HG02623 (cell line): ENCODE results near the gene STK17B.
"Not testable (repeated sequence)": the region's sequence is repeated elsewhere in the genome, so short reads cannot be mapped to it uniquely, and the experiment has no call there.

ENCODE experiments used
- ATAC-seq: cut with Tn5 transposase; IDR thresholded peaks from one replicate; pipeline ENCODE4 v1.9.1; 2021; ENCODE audit warnings: moderate library complexity; ENCODE audit not compliant: unreplicated experiment

The STK17B gene

GRCh38 chr2:196171248-196171871 is at the start of gene STK17B:
Gene STK17B (minus strand): TSS chr2:196171578. CDS start chr2:196163383, 8,195 bp downstream.
- peak; percentile 50 for ATAC-seq

GRCh38 chr2:196220671-196221070 is 49.3 kb upstream of the STK17B start:
- no peak for ATAC-seq

- ATAC-seq, result no peak
Observed at GRCh38 chr2:196219671-196220070, 48.3 kb upstream of the STK17B start.

GRCh38 chr2:196218106-196218505 is 46.7 kb upstream of the STK17B start:
- ATAC-seq, result no peak

- ATAC-seq, result no peak
Observed at GRCh38 chr2:196217116-196217515, 45.7 kb upstream of the STK17B start.

- ATAC-seq, result no peak
Observed at GRCh38 chr2:196215376-196215775, 44.0 kb upstream of the STK17B start.

GRCh38 chr2:196214156-196214555 is 42.8 kb upstream of the STK17B start:
- ATAC-seq, result no peak

GRCh38 chr2:196213252-196213980 is 42.0 kb upstream of the STK17B start:
- no peak for ATAC-seq

- ATAC-seq, result no peak
Observed at GRCh38 chr2:196208915-196209314, 37.5 kb upstream of the STK17B start.

GRCh38 chr2:196206804-196207203 is 35.4 kb upstream of the STK17B start:
- no peak for ATAC-seq

GRCh38 chr2:196205881-196206435 is 34.6 kb upstream of the STK17B start:
- ATAC-seq, result no peak

- no peak for ATAC-seq
Observed at GRCh38 chr2:196205011-196205766, 33.8 kb upstream of the STK17B start.

- no peak for ATAC-seq
Observed at GRCh38 chr2:196201229-196202009, 30.0 kb upstream of the STK17B start.

- peak; percentile 98 for ATAC-seq
Observed at GRCh38 chr2:196200557-196200956, 29.2 kb upstream of the STK17B start.

- ATAC-seq, result no peak
Observed at GRCh38 chr2:196195758-196196157, 24.4 kb upstream of the STK17B start.

GRCh38 chr2:196195302-196195701 is 23.9 kb upstream of the STK17B start:
- no peak for ATAC-seq

GRCh38 chr2:196191541-196191940 is 20.2 kb upstream of the STK17B start:
- ATAC-seq, result no peak

- ATAC-seq, result no peak
Observed at GRCh38 chr2:196187898-196188458, 16.6 kb upstream of the STK17B start.

- not testable (repeated sequence) for ATAC-seq
Observed at GRCh38 chr2:196187175-196187700, 15.9 kb upstream of the STK17B start.
